Measurements from ENCODE around the gene C19orf25.
A peak's percentile ranks its signal among the peaks of the same experiment; 100 is the strongest.
"Not testable (repeated sequence)": the region's sequence is repeated elsewhere in the genome, so short reads cannot be mapped to it uniquely, and the experiment has no call there.

C19orf25 gene

GRCh38 chr19:1478934-1479707 lies at the start of gene C19orf25:
Gene C19orf25, minus strand, starts transcription at chr19:1479215. Its CDS starts 312 bp downstream, at chr19:1478903.
- DNase-seq (ENCODE audit: low read depth), result peak; percentile 86

GRCh38 chr19:1527650-1528309 lies 48.8 kb upstream of the C19orf25 start:
- no peak for DNase-seq (ENCODE audit: low read depth)

DNA sequence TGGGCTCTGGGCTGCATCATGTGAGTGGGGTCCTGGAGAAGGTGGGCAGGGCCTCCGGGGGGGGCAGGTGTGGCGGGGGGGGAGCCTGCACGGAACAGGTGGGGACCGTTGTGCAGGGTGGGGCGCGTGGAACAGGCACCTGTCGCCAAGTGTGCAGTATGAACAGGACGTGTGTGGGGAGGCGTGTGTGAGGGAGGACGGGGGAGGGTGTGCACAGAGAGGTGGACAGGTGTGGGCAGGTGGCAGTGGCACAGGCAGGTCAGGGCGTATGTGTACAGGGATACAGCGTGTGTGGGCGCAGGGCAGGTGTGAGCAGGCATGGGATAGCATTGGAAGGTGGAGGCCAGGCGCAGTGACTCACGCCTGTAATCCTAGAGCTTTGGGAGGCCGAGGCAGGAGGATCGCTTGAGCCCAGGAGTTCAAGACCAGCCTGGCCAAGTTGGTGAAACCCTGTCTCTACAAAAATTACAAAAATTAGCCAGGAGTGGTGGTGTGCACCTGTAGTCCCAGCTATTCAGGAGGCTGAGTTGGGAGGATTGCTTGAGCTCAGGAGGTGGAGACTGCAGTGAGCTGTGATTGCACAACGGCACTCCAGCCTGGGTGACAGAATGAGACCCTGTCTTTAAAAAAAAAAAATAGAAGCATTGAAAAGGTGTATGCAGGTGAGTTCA lies 48.1 kb upstream of the C19orf25 start:
- DNase-seq (ENCODE audit: low read depth), result no peak

DNA sequence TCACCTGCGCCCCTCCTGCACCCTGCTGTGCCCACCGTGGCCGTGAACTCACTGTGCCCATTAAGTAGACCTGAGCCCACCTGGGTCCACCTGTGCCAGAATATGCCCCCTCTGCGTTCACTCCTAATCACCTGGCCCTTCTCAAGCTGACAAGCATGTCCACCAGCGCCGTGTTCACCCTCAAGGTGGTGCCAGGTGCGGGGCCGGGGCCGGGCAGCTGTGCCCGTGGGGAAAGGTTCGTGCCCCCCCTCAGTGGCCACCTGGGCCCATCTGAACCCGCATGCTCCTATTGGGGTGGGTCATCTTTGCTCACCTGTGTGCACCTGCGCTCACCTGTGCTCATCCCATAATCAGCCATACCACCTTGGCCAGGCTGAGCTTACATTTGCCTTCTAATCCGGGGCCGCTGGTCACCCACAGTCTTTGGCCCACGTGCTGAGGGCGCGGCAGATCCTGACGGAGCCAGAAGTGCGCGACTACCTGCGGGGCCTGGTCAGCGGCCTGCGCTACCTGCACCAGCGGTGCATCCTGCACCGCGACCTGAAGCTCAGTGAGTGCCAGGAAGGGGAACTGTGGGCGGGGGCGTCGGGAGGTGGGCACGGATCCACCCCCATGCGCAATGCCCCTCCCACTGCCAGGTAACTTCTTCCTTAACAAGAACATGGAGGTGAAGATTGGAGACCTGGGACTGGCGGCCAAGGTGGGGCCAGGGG lies 47.2 kb upstream of the C19orf25 start:
- no peak for DNase-seq (ENCODE audit: low read depth)

- no peak for DNase-seq (ENCODE audit: low read depth)
Measured at GRCh38 chr19:1525343-1525742, 46.3 kb upstream of the C19orf25 start.

- DNase-seq (ENCODE audit: low read depth), result no peak
Measured at GRCh38 chr19:1524972-1525325, 45.9 kb upstream of the C19orf25 start.

GRCh38 chr19:1524287-1524971 lies 45.4 kb upstream of the C19orf25 start:
- DNase-seq (ENCODE audit: low read depth), result no peak

DNA sequence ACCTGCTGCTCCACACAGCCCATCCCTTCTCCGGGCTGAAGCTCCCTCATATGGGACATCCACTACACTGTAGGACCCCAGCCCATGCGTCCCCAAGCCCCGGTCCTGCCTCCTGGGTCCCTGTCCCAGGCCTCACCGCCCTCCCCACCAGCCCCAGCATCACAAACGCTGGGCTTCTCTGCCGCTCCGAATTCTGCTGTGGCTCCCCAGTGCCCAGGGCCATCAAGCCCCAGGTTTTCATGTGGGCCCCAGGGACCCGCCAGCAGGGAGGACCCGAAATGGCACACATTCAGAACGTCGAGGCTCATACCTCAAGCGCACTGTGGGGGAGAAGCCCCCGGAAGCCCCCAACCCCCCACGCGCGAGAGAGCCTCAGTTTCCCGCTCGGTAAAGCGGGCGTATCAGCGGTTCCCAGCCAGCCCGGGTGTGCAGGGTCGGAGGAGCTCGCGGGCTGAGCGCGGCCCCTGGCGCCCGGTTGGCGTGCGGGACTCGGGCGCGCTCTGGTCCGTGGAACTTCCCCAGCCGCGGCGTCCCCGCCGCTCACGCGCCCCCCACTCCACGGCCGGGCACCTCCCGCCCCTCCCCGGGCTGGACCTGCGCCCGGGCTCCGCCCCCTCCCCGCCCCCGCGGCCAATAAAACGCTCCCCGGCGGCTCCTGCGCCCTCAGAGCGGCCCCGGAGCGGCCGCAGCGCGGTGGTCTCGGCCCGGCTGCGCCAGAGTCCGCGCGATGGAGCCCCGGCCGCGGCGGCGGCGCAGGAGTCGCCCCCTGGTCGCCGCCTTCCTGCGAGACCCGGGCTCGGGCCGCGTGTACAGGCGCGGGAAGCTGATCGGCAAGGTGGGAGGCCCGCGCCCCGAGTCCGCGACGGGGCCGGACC lies 44.6 kb upstream of the C19orf25 start, which contains the start of gene PLK5:
Gene PLK5, plus strand, starts transcription at position 666 of the 875 bp plus-strand sequence. CDS start 2,920 bp downstream, outside the sequence.
- no peak for DNase-seq (ENCODE audit: low read depth)

DNA sequence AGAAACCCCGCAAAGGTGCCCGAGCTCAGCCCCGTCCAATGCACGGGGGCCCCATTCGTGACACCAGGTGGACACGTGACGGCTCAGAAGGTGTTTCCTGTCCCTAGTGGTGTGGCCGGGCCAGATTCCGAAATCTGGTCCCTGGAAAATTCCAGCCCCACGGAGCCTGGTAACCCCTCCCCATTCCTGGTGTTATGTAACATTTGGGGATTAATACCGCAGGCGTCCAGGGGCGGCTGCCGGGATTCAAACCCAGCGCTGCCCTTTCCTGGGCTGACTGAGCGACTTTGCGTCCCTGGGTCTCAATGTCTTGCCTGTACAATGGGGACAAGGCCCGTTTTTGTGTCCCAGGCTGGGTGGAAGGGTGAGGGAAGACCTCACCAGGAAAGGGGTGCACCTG lies 43.8 kb upstream of the C19orf25 start:
- no peak for DNase-seq (ENCODE audit: low read depth)

GRCh38 chr19:1522061-1522460 lies 43.0 kb upstream of the C19orf25 start:
- DNase-seq (ENCODE audit: low read depth), result no peak

DNA sequence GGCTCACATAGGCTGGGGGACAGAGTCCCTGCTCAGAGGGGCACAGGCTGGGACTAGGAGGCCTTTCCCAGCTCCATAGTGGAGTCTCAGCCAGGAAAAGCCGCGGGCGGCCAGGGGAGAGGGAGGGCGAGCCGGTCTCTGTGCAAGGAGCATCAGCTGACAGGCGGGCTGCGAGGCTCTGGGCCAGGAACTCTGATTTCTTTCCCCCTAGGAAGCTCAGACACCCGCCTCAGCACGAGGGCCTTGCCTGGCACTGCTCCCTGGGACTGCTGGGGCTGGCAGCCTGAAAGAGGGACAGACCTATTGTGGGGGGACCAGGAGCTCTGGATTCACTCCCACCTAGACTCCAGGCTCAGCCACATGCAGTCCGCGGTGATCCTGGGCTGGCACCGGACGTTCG lies 42.6 kb upstream of the C19orf25 start:
- no peak for DNase-seq (ENCODE audit: low read depth)

GRCh38 chr19:1520203-1520780 lies 41.3 kb upstream of the C19orf25 start:
- no peak for DNase-seq (ENCODE audit: low read depth)

GRCh38 chr19:1519802-1520201 lies 40.8 kb upstream of the C19orf25 start:
- DNase-seq (ENCODE audit: low read depth), result not testable (repeated sequence)

- no peak for DNase-seq (ENCODE audit: low read depth)
Measured at GRCh38 chr19:1518471-1518870, 39.5 kb upstream of the C19orf25 start.

- no peak for DNase-seq (ENCODE audit: low read depth)
Measured at GRCh38 chr19:1516395-1516753, 37.4 kb upstream of the C19orf25 start.

- DNase-seq (ENCODE audit: low read depth), result no peak
Measured at GRCh38 chr19:1514986-1515721, 36.1 kb upstream of the C19orf25 start.

GRCh38 chr19:1514295-1514661 lies 35.3 kb upstream of the C19orf25 start:
- no peak for DNase-seq (ENCODE audit: low read depth)

- DNase-seq (ENCODE audit: low read depth), result peak; percentile 44
Measured at GRCh38 chr19:1513499-1514294, 34.7 kb upstream of the C19orf25 start.
